Measurements from ENCODE around the gene MUC12. TPM values are rescaled to one million over a fixed set of nuclear protein-coding genes. Genes with fewer than 3 reads are reported as not detected.
A peak's percentile ranks its signal among the peaks of the same experiment; 100 is the strongest.

Gene MUC12
- total and polyA plus RNA-seq, 2 donors from 2014 or later: 3.8 TPM; not detected in 1

GRCh38 chr7:101018271-101019167 is 49.2 kb downstream of the MUC12 start:
- H3K4me3 ChIP-seq (ENCODE audit: low read length in 3 of 3): no peak overlapping the region
- H3K9me3 ChIP-seq (ENCODE audit: control insufficient read depth in 2 of 3, insufficient read depth in 1 of 3, low read length in 3 of 3): peaks cover 0 to 3% (median 0%) of the 10 kb centered on the region in 3 donors
- H3K27me3 ChIP-seq (ENCODE audit: control insufficient read depth, insufficient read depth, low read length): no peaks in the 10 kb centered on the region
- H3K36me3 ChIP-seq (ENCODE audit: control insufficient read depth in 2 of 3, insufficient read depth in 3 of 3, low read length in 3 of 3): no peaks in the 10 kb centered on the region
- intact Hi-C loops (cut with DNase I): no loop called here
- FAIRE-seq (no peak), DNase-seq (peak in 4 of 5 donors; percentile 14 to 45 (median 25))
- no peak for TF ChIP-seq CTCF (IDR thresholded peaks at IDR 0.05; ENCODE audit: borderline replicate concordance, extremely low read depth, insufficient read depth)
- peaks cover 0 to 8% (median 0%) of the 10 kb centered on the region in 3 donors for H3K4me1 ChIP-seq (ENCODE audit: control insufficient read depth in 2 of 3, insufficient read depth in 2 of 3, low read depth in 1 of 3, low read length in 3 of 3)
- H3K27ac ChIP-seq (ENCODE audit: low read depth in 2 of 2, low read length in 2 of 2): no peak overlapping the region
- H3K9ac ChIP-seq (ENCODE audit: low read length in 3 of 3): no peak overlapping the region

GRCh38 chr7:101020444-101020843 is 51.1 kb downstream of the MUC12 start:
- Histone ChIP-seq H3K27ac (ENCODE audit: low read depth in 2 of 2, low read length in 2 of 2) (no peak overlapping the region), H3K36me3 (ENCODE audit: control insufficient read depth in 2 of 3, insufficient read depth in 3 of 3, low read length in 3 of 3) (no peaks in the 10 kb centered on the region), H3K9ac (ENCODE audit: low read length in 3 of 3) (no peak overlapping the region), H3K9me3 (ENCODE audit: control insufficient read depth in 2 of 3, insufficient read depth in 1 of 3, low read length in 3 of 3) (no peaks in the 10 kb centered on the region), H3K4me3 (ENCODE audit: low read length in 3 of 3) (no peak overlapping the region), H3K4me1 (ENCODE audit: control insufficient read depth in 2 of 3, insufficient read depth in 2 of 3, low read depth in 1 of 3, low read length in 3 of 3) (peaks cover 0 to 8% (median 0%) of the 10 kb centered on the region in 3 donors), H3K27me3 (ENCODE audit: control insufficient read depth, insufficient read depth, low read length) (no peaks in the 10 kb centered on the region)
- no peak for TF ChIP-seq CTCF (IDR thresholded peaks at IDR 0.05; ENCODE audit: borderline replicate concordance, extremely low read depth, insufficient read depth)
- DNase-seq: no peak
- FAIRE-seq: no peak
- intact Hi-C loops (cut with DNase I): no loop called here

DNA sequence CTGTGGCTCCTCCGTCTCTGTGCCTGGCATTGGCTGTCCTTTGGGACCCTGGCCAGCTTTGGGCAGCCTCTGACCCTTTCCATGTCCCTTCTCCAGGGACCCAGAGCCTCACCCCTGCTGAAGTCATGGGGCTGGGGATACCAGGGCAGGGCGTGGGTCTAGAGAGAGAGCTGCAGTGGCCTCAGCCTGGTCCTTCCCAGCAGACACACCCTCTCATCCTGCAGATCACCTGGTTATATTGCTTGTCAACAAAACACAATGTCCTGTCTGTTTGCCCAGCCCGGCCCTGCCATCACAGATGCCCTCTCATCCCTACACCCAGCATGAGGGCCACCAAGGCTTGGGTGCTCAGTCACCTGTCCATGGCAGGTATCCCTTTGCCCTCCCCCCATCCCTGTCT is 52.3 kb downstream of the MUC12 start:
- Histone ChIP-seq H3K27ac (ENCODE audit: low read depth in 2 of 2, low read length in 2 of 2) (no peak overlapping the region), H3K27me3 (ENCODE audit: control insufficient read depth, insufficient read depth, low read length) (no peaks in the 10 kb centered on the region), H3K4me1 (ENCODE audit: control insufficient read depth in 2 of 3, insufficient read depth in 2 of 3, low read depth in 1 of 3, low read length in 3 of 3) (peaks cover 0 to 7% (median 0%) of the 10 kb centered on the region in 3 donors), H3K36me3 (ENCODE audit: control insufficient read depth in 2 of 3, insufficient read depth in 3 of 3, low read length in 3 of 3) (no peaks in the 10 kb centered on the region), H3K9ac (ENCODE audit: low read length in 3 of 3) (no peak overlapping the region), H3K4me3 (ENCODE audit: low read length in 3 of 3) (no peak overlapping the region), H3K9me3 (ENCODE audit: control insufficient read depth in 2 of 3, insufficient read depth in 1 of 3, low read length in 3 of 3) (no peaks in the 10 kb centered on the region)
- peak in 1 of 5 donors; percentile 40 for DNase-seq
- no peak for FAIRE-seq
- intact Hi-C loops (cut with DNase I): no loop called here
- TF ChIP-seq CTCF (IDR thresholded peaks at IDR 0.05; ENCODE audit: borderline replicate concordance, extremely low read depth, insufficient read depth): no peak

All from kidney (tissue), 14 donors.